ENCODE data around the gene TNNT3.

GRCh38 chr11:1970956-1971355 lies 51.5 kb downstream of the TNNT3 start:
- no peak for TF ChIP-seq CTCF (conservative IDR thresholded peaks at IDR 0.05; ENCODE audit: low read depth, low read length)
- TF ChIP-seq EZH2 (IDR thresholded peaks at IDR 0.05; ENCODE audit: borderline replicate concordance, low read depth, low read length, poor library complexity, severe bottlenecking), result no peak

Measured in A673 (cell line).